Mucosa of descending colon (tissue), 3 donors: ENCODE results near the gene CTBP2. TPM values are rescaled to one million over a fixed set of nuclear protein-coding genes. Genes with fewer than 3 reads are reported as not detected.

Source experiments
- ATAC-seq: fragments of 200-7000 bp; cut with Tn5 transposase; one replicate; pipeline ENCODE4 v1.9.1; 2020; ENCODE audit warnings: mild to moderate bottlenecking, moderate library complexity
- DNase-seq, 3 donors: peaks; one replicate each; pipeline ENCODE4 v3.0.0-alpha.2; 2020
- H3K36me3 ChIP-seq: fragments of 200-600 bp; one replicate; pipeline ENCODE4 v1.8.0; 2021; ENCODE audit warnings: low read depth, mild to moderate bottlenecking
- H3K4me1 ChIP-seq: fragments of 200-600 bp; one replicate; pipeline ENCODE4 v1.8.0; 2021; ENCODE audit warnings: low read depth, mild to moderate bottlenecking
- H3K4me3 ChIP-seq: fragments of 200-600 bp; one replicate; pipeline ENCODE4 v1.8.0; 2021; ENCODE audit warnings: mild to moderate bottlenecking
- H3K9me3 ChIP-seq: fragments of 200-600 bp; one replicate; pipeline ENCODE4 v1.8.0; 2021; ENCODE audit warnings: mild to moderate bottlenecking
- intact Hi-C, 2 donors: fragments of 100-400 bp; cut with DNase I in 1 of 2; cut with micrococcal nuclease in 1 of 2; formaldehyde crosslinking; loops; one replicate each; pipeline versions ENCODE4 v1.11.0 to v1.11.1; 2022; cut with DNase I, micrococcal nuclease
- total RNA-seq, 3 donors: library from RNA; stranded (reverse); fragmentation: NEBNext Ultra II Directional in 2 of 3; extraction: Animal tissue kit (Norgen Biotek cat#: 25700) in 2 of 3; gene quantifications; one replicate each; pipeline versions ENCODE4 v1.2.1 to v1.2.4, GENCODE V29; 2021 to 2023
- TF ChIP-seq, protein P1 (sequence below): fragments of 200-600 bp; IDR thresholded peaks from one replicate; pipeline ENCODE4 v1.8.0; 2022; ENCODE audit warnings: antibody characterized with exemption, mild to moderate bottlenecking
- donor health status: DM: no; HTN: no; CAD: no; lungs with moderate emphysema.
- donor health status: DM: no; HTN: no; CAD: no.
- donor health status: DM: no; HTN: yes; CAD: no.

Gene CTBP2
- total RNA-seq, 3 donors from 2014 or later: 109 to 137 (median 121) TPM

GRCh38 chr10:125130916-125131315, 29.4 kb downstream of the CTBP2 start:
- no peaks in the 10 kb centered on the region for H3K36me3 ChIP-seq
- no peak overlapping the region for H3K4me3 ChIP-seq
- no peak for DNase-seq
- intact Hi-C loops: no loop called here
- no peak for ATAC-seq
- H3K9me3 ChIP-seq: no peaks in the 10 kb centered on the region
- TF ChIP-seq, protein P1, sequence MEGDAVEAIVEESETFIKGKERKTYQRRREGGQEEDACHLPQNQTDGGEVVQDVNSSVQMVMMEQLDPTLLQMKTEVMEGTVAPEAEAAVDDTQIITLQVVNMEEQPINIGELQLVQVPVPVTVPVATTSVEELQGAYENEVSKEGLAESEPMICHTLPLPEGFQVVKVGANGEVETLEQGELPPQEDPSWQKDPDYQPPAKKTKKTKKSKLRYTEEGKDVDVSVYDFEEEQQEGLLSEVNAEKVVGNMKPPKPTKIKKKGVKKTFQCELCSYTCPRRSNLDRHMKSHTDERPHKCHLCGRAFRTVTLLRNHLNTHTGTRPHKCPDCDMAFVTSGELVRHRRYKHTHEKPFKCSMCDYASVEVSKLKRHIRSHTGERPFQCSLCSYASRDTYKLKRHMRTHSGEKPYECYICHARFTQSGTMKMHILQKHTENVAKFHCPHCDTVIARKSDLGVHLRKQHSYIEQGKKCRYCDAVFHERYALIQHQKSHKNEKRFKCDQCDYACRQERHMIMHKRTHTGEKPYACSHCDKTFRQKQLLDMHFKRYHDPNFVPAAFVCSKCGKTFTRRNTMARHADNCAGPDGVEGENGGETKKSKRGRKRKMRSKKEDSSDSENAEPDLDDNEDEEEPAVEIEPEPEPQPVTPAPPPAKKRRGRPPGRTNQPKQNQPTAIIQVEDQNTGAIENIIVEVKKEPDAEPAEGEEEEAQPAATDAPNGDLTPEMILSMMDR: no peak
- H3K4me1 ChIP-seq: peaks cover 4% of the 10 kb centered on the region

- Histone ChIP-seq H3K36me3 (no peaks in the 10 kb centered on the region), H3K4me3 (no peak overlapping the region), H3K9me3 (no peaks in the 10 kb centered on the region), H3K4me1 (peaks cover 4% of the 10 kb centered on the region)
- intact Hi-C loops: no loop called here
- TF ChIP-seq, protein P1: no peak
- DNase-seq (no peak), ATAC-seq (no peak)
Observed at GRCh38 chr10:125130260-125130659, 30.1 kb downstream of the CTBP2 start.

DNA sequence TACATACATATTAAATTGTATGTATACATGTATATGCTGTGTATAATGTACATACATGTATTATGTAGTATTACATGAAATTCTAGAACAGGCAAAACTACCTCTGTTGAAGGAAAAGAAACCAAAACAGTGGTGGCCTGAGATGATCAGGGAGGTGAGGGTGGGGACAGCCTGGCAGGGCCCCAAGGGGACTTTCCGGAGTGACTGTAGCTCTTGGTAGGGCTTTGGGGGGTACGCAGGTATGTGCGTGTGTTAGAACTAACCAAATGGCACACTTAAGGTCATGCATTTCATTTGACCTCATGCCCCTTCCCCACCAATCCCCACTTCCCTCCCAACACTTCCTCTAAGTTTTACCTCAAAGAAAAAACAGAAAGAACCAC, 31.3 kb downstream of the CTBP2 start:
- no peak overlapping the region for H3K4me3 ChIP-seq
- no peaks in the 10 kb centered on the region for H3K36me3 ChIP-seq
- H3K9me3 ChIP-seq: no peaks in the 10 kb centered on the region
- ATAC-seq: no peak
- intact Hi-C loops: no loop called here
- DNase-seq: no peak
- TF ChIP-seq, protein P1: no peak
- peaks cover 9% of the 10 kb centered on the region for H3K4me1 ChIP-seq

DNA sequence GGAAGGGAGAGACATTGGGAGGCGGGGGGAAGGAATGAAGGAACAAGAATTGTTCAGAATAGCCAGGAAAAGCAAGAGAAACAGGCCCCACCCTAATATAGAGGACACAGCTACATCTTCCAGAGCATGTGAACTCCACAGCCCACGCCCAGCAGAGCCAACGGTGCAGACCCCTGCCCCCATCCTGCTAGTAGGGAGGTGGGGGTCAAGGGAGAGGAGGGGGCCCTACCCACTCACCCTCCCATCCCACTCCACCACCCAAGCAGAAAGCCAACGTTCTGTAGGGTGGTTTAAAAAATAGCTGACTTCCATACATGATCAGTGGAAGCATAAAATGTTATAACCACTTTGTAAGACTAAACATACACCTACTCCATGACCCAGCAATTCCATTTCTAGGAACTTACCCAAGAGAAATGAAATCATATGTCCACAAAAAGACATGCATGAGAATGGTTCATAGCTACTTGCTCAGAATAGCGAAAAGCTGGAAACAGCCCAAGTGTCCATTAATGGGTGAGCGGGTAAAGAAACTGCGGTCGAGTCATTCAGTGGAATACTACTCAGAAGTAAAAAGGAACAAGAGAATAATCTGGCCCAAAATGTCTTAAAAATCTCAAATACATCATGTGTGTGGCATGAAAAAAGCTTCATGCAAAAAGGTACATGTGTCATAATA, 31.8 kb downstream of the CTBP2 start:
- H3K36me3 ChIP-seq: no peaks in the 10 kb centered on the region
- intact Hi-C loops: no loop called here
- no peak for DNase-seq
- TF ChIP-seq, protein P1: no peak
- H3K4me1 ChIP-seq: peaks cover 11% of the 10 kb centered on the region
- no peaks in the 10 kb centered on the region for H3K9me3 ChIP-seq
- ATAC-seq: no peak
- no peak overlapping the region for H3K4me3 ChIP-seq

DNA sequence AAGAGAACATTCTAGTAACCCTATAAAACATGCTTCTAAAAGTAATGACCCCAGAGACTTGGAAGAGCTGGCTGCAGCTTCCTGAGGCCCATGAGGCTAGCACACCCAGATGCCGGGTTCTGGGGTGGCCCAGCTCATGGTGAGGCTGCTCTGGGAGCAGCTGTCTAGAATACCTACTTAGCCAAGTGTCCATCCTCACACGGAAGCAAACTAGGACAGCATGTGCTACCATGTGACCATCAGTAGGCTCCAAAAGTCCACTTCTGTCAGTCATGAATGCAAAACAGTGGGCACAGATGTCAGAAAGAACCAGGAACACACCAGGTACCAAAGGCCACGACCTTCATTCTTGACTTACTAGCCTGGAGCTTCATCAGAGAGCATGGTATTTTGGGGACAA, 32.4 kb downstream of the CTBP2 start:
- peak; percentile 6 for ATAC-seq
- peaks cover 16% of the 10 kb centered on the region for H3K4me1 ChIP-seq
- H3K36me3 ChIP-seq: no peaks in the 10 kb centered on the region
- TF ChIP-seq, protein P1: no peak
- no peaks in the 10 kb centered on the region for H3K9me3 ChIP-seq
- no peak for DNase-seq
- intact Hi-C loops: no loop called here
- no peak overlapping the region for H3K4me3 ChIP-seq

- H3K4me1 ChIP-seq: peaks cover 16% of the 10 kb centered on the region
- no peaks in the 10 kb centered on the region for H3K9me3 ChIP-seq
- DNase-seq (no peak), ATAC-seq (no peak)
- TF ChIP-seq, protein P1: no peak
- no peak overlapping the region for H3K4me3 ChIP-seq
- H3K36me3 ChIP-seq: no peaks in the 10 kb centered on the region
- intact Hi-C loops: no loop called here
Observed at GRCh38 chr10:125127110-125127509, 33.3 kb downstream of the CTBP2 start.
